NCI-H2107 (cell line): Measurements from ENCODE around the gene APOBEC3H.
"Not testable (repeated sequence)": the region's sequence is repeated elsewhere in the genome, so short reads cannot be mapped to it uniquely, and the experiment has no call there.

Experiments used
- DNase-seq: peaks from one replicate; lab custom pipeline; 2025; lab: John Stamatoyannopoulos, UW

Gene APOBEC3H

DNA sequence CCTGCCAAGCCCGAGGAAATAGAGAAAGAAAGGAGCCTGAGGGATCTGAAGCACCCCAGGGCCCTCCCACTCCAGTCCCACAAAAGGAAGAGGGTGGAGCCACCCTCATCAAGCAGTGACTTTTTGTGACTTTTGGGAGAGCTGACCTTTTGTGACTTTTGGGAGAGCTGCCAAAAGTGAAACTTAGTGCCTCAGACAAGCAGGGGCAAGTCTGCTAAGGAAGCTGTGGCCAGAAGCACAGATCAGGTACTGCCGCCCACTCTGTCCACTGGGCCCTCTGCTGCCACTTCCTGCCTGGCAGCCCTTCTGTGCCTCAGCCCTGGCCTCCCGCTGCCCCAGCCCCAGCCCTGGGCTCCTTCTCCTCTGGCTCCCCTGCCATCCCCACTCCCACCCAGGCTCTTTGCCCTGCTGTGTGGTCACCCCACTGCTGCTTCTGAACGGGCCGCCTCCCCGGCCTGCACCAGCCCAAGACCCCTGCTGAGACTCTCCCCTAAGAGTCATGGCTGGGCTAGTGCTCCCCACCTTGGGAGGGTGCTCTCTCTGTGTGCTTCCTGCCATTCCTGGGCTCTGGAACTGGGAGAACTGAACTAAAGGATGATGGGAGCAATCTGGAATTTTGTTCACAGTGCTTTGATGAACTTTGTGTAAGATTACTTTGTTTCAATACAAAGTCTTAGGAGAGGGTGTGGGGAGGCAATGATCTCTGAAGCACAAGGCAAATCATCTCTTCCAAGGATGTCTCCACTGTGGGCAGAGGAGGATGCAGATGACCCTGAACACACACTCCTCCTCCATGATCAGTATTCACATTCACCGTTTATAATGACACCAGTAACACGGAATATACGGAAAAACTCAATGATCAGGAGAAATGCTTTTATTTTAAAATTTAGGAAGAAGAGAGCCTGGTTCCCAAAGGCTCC, at the start of gene APOBEC3H:
TSS of gene APOBEC3H (plus strand) at position 147 of the 923 bp plus-strand sequence. CDS start 3,035 bp downstream, outside the sequence.
- no peak for DNase-seq

DNA sequence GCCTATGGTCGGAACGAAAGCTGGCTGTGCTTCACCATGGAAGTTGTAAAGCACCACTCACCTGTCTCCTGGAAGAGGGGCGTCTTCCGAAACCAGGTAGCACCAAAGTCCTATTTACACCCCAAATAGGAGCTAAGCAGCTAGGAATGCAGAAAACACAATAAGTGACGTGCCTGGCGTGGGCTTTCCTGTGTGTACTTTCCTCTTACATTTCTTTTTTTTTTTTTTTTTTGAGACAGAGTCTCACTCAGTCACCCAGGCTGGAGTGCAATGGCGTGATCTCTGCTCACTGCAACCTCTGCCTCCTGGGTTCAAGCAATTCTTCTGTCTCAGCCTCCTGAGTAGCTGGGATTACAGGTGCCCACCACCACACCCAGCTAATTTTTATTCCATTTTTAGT, 47.6 kb upstream of the APOBEC3H start:
- DNase-seq = not testable (repeated sequence)

DNA sequence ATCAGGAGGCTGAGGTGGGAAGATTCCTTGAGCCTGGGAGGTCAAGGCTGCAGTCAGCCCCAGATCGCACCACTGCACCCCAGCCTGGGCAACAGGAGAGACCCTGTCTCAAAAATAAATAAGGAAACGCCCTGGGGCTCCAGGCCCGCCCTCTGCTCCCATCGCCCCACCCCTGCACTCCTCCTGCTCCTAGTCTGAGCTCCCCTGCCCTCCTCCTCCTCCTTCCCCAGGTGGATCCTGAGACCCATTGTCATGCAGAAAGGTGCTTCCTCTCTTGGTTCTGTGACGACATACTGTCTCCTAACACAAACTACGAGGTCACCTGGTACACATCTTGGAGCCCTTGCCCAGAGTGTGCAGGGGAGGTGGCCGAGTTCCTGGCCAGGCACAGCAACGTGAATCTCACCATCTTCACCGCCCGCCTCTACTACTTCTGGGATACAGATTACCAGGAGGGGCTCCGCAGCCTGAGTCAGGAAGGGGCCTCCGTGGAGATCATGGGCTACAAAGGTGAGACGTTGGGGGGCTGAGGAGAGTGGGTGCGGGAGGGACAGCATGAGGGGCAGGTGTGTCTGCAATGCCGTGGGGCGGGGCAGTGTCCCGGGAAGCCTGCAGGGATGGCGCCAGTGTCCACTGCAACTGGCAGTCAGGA, 45.1 kb upstream of the APOBEC3H start:
- not testable (repeated sequence) for DNase-seq

DNA sequence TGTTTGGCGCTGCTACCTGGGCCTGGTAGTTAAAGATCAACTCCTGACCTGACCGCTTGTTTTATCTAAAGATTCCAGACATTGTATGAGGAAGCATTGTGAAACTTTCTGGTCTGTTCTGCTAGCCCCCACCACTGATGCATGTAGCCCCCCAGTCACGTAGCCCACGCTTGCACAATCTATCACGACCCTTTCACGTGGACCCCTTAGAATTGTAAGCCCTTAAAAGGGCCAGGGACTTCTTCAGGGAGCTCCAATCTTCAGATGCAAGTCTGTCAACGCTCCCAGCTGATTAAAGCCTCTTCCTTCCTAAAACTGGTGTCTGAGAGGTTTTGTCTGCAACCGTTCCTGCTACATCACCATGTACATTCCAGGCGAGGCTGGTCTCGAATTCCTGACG, 41.4 kb upstream of the APOBEC3H start:
- no peak for DNase-seq

DNA sequence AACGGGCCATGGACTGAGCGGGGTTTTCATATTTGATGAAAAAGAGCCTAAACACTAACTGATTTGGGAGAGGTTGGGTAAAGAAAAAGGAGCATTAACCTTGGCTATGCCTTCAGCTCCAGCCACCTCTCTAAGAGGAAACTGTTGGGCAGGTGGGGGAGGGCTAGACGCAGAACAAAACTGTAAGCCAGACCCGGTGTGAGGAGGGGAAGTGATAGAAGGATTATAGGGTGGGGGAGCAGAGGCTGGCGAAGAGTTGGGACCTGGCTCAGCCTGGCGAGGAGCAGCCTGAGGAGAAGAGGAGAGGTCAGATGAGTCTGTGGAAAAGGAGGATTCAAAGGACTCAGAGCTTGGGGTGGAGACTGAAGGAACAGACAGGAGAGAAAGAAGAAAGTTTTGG, 35.8 kb upstream of the APOBEC3H start:
- not testable (repeated sequence) for DNase-seq

DNA sequence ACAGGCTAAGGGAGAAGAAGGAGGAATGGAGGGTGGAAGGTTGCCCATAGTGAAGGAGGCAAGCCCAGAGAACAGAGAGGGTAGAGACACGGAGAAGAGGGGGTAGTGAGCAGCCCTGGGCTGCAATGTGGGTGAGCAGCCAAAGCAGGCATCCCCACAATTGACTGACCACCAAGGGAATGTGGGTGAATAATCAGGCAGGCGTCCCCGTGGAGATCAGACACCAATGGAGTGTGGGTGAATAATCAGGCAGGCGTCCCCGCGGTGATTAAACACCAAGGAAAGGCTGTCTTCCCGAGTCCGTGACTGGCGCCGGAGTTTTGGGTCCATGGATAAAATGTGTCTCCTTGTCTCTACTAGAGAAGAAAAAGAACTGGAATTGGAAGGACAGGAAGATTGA, 35.1 kb upstream of the APOBEC3H start:
- not testable (repeated sequence) for DNase-seq

DNA sequence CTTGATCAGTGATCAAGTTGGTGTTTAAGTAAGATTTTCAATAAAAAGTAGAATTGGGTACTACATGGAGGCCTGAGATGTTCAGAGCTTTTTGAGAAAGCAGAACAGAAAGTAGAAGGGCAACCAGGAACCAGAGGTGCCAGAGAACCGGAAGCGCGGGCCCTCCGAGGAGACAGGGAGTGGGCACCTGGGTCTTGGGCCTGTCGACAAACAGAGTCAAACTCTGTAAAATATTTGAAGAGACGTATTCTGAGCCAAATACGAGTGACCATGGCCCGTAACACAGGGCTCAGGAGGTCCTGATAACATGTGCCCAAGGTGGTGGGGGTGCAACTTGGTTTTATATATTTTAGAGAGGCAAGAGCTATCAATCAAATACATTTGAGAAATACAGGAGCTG, 33.1 kb upstream of the APOBEC3H start:
- DNase-seq = not testable (repeated sequence)

DNA sequence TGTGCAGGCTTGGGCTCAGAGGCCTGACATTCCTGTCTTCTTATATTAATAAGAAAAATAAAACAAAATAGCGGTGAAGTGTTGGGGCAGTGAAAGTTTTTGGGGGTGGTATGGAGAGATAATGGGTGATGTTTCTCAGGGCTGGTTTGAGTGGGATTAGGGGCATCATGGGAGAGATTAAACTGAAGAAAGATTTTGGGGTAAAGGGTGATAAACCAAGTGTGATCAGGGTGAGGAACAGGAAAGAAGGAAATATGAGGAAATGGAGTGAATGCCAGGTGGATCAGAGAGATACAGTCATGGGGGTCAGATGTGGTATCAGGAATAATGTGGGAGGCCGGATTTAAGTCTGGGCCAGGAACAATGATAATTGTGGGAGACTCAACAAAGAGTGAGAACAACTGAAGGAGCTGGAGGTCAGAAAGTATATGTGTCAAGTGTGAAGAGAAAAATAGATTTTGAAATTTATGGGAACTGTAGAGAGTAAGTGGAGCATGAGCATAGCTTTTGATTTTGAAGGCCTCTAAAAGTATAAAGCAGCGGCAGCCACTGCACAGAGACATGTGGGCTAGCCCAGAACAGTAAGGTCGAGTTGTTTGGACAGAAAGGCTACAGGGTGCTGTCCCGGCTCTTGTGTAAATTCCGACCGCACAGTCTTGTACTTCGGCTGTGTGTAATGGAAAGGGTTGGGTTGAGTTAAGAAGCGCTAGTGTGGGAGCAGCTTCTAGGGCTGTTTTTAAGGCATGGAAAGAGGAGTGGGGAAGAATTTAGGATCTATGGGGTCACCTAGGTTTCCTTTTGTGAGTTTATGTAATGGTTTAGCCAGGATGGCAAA, 30.4 kb upstream of the APOBEC3H start:
- not testable (repeated sequence) for DNase-seq

DNA sequence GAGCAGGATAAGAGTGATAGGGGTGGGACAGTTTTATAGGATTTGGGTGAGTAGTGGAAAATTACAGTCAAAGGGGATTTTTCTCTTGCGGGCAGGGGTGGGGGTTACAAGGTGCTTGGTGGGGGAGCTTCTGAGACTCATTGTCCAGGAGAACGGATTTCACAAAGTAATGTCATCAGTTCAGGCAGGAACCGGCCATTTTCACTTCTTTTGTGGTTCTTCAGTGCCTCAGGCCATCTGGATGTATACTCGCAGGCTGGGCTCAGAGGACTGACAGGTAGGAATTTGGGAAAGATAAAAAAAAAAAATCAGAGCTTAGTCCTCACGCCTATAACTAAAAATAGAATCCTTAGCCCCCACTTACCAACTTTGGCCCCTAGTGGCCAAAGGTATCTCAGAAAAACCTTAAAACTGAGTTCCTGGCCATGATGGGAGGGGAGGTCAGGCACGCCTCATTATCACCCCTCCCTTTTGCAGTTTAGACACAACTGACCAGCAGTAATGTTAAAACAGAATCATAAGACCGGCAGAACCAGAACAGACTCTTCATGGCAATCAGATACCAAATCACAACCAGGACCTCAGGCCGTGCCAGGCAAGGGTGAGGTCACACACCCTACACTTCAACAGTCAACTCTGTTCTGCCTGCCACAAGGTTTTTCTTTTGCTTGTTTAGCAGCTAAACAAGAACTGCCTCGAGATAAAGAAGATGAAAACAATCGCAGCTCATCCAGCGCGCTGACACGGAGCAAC, 28.8 kb upstream of the APOBEC3H start:
- no peak for DNase-seq

DNA sequence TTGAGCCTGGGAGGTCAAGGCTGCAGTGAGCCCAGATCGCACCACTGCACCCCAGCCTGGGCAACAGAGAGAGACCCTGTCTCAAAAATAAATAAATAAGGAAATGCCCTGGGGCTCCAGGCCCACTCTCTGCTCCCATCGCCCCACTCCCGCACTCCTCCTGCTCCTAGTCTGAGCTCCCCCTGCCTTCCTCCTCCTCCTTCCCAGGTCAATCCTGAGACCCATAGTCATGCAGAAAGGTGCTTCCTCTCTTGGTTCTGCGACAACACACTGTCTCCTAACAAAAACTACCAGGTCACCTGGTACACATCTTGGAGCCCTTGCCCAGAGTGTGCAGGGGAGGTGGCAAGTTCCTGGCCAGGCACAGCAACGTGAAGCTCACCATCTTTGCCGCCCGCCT, 26.9 kb upstream of the APOBEC3H start:
- no peak for DNase-seq

DNA sequence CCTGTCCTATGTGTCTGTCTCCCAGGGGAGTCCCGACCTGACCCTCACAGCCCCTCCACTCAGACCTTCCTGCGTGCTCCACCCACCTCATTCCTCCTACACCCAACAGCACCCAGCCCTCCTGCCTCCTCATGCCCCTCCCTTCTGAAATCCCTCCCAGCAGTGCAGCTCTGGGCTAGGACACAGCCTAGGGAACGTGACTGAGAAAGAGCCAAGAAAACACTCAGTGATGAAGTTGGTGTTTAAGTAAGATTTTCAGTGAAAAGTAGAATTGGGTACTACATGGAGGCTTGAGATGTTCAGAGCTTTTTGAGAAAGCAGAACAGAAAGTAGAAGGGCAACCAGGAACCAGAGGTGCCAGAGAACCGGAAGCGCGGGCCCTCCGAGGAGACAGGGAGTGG, 24.5 kb upstream of the APOBEC3H start:
- not testable (repeated sequence) for DNase-seq

DNA sequence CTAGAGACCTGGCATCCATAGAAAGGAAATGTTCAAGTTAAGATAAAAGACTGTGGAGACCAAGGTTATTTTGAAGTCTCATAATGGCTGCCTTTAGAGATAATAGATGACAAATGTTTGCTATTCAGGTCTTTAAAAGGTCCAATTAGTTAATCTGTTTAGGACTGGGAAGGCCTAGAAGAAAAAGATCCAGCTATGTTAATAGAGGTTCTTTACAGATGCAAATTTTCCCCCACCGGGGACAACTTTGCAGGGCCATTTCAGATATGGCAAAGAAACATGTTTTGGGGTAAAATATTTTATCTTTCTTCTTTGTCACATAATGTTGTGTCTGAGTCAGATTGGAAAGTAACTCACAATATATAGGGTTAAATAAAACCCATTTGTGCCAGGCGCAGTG, 23.1 kb upstream of the APOBEC3H start:
- DNase-seq = no peak

DNA sequence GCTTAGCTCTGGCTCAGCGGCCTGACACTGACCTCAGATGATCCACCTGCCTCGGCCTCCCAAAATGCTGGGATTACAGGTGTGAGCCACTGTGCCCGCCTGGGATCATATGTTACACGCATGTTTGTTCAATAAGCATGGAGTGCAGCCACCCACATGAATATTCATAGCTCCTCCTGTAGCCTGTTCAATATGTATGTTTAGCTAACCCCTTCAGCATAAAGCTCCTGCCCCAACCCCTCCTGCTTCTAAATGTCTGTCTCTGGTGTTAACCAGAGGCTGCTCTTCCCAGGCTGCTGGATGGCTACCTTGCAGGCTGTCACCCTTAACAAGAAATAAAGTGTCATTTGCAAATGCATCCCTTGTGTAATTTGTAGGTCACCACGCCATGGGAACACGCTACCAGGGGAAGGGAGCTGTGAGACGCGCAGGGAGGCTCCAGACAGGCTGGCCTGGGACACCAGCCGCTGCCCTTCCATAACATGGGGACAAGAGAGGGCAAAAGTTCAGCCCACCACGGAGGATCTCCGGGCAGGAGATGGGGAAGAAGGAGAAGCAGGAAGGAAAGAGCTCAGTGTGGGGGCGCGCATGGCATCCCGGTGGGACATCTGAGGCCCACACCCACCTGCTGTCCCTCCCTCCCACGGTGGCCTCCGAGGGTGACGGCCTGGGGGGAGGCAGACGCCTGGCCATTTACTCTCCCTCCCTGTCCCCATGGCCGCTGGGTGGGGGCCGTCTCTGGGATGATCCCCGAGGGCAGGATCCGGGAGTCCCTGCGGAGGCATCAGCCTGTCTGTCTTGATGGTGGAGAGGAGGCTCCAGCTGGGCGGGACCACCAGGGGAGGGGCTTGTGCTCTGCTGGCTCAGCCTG, 20.7 kb upstream of the APOBEC3H start:
- not testable (repeated sequence) for DNase-seq

DNA sequence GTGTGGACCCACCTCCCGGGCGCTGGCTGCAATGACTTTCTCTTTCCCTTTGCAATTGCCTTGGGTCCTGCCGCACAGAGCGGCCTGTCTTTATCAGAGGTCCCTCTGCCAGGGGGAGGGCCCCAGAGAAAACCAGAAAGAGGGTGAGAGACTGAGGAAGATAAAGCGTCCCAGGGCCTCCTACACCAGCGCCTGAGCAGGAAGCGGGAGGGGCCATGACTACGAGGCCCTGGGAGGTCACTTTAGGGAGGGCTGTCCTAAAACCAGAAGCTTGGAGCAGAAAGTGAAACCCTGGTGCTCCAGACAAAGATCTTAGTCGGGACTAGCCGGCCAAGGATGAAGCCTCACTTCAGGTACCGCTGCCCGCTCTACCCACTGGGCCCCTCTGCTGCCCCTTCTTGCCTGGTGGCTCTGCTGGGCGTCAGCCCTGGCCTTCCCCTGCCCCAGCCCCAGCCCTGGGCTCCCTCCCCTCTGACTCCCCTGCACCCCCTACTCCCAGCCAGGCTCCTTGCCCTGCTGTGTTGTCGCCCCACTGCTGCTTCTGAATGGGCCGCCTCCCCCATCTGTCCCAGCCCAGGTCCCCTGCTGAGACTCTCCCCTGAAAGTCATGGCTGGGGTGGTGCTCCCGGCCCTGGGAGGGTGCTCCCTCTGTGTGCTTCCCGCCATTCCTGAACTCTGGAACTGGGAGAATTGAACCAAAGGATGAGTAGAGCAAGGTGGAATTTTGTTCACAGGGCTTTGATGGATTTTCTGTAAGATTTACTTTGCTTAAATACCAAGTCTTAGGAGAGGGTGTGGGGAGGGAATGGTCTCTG, 19.8 kb upstream of the APOBEC3H start, which contains the start of gene APOBEC3G:
TSS of gene APOBEC3G (plus strand) at position 250 of the 815 bp plus-strand sequence. CDS start at position 337, 87 bp downstream.
- DNase-seq = not testable (repeated sequence)

DNA sequence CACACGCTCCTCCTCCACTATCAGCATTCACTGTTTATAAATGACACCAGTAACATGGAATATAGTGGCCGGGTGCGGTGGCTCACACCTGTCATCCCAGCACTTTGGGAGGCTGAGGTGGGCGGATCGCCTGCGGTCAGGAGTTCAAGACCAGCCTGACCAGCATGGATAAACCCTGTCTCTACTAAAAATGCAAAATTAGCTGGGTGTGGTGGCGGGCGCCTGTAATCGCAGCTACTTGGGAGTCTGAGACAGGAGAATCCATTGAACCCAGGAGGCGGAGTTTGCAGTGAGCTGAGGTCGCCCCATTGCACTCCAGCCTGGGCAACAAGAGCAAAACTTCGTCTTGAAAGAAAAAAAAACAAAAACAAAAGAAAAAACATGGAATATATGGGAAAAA, 19.1 kb upstream of the APOBEC3H start:
- not testable (repeated sequence) for DNase-seq

DNA sequence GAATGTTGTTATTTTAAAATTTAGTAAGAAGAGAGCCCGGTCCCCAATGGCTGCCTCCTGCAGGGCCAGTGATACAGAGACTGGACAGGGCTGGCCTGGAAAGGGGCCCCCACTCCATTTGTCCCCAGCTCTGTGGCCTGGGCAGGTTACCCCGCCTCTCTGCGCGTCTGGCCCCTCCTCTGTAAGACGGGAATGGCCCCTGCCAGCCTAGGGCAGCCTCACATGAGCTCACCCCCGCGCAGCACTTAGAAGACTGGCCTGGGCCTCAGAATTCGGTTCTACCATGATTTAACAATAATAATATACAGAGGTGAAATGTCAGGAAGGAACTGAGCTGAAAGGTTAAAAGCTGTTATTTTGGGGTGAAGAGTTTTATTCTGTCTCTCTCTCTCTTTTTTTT, 18.7 kb upstream of the APOBEC3H start:
- no peak for DNase-seq

DNA sequence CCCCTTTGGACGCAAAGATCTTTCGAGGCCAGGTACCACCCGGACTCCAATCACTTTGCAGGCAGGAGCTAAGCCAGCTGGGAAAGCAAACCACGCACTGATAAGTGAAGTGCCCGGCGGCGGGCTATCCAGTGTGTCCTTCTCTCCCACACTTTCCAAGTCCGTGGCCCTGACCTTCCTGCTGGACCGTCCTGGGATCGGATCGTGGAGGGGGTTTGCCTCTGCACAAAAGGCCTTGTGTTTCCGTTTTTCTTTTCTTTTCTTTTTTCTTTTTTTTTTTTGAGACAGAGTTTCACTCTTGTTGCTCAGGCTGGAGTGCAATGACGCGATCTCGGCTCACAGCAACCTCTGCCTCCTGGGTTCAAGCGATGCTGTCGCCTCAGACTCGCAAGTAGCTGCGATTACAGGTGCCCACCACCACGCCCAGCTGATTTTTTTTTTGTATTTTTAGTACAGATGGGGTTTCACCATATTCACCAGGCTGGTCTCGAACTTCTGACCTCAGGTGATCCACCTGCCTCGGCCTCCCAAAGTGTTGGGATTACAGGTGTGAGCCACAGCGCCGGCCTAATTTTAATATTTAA, 17.9 kb upstream of the APOBEC3H start:
- DNase-seq = not testable (repeated sequence)

DNA sequence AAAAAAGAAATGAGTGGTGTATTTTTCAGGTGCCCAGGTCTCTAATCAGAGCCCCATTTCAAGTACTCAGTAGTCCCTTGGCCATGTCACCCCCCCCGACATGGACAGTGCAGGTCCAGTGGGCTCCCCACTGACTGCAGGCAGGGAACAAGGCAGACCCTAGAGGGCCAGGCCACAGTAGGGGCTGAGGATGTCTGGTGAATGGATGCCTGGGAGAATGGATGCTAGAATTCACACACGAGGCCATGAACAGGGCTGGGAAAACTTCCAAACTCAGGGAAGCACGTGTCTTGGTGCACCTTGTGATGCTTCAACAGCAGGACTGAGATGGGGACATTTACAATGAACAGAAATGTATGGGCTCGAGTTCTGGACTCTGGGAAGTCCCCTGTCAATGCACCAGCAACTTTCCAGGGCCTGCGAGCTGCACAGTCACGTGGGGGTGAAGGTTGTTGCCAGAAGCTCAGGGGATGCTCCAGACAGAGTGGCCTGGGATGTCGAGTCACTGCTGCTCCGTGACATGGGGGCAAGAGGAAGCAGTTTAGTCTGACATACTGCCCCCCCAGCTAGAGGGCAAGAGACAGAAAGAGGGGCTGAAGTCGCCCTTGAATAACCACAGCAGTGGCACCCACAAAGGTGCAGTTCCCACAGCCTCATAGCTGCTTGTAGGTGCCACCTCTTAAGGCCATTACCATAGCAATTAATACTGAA, 16.8 kb upstream of the APOBEC3H start:
- no peak for DNase-seq
